ENCODE data around the gene QSOX1.
A peak's percentile ranks its signal among the peaks of the same experiment; 100 is the strongest.

Gene QSOX1

GRCh38 chr1:180169640-180170195 lies 15.0 kb downstream of the QSOX1 start:
- DNase-seq (ENCODE audit: low read depth) = no peak

DNA sequence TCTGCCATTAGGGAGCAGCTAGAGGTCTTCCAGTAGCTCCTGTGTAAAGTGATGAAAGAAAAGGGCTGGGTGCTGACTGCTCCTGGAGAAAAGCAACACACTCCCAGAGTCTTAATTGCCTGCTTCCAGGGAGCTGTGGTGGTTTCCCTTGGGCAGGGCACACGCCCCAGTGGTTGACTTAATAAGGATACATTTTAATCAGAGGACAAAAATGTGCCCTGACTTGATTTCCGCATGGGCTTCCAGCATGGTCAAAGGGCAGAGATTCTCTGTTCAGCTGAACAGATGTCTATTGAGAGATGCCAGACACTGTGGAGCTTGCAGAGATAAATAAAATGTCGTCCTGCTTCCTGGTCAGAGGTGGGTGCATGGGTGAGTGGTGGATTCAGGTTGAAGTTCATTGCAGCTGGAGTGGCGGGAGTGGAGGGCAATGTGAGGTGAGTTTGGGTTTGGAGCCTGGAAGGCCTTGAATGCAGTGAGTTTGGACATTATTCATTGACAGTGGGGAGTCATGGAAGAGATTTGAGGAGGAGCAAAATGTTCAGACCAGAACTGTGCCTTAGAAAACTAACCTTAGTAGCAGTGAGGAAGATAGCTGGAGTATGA lies 16.0 kb downstream of the QSOX1 start:
- no peak for DNase-seq (ENCODE audit: low read depth)

DNA sequence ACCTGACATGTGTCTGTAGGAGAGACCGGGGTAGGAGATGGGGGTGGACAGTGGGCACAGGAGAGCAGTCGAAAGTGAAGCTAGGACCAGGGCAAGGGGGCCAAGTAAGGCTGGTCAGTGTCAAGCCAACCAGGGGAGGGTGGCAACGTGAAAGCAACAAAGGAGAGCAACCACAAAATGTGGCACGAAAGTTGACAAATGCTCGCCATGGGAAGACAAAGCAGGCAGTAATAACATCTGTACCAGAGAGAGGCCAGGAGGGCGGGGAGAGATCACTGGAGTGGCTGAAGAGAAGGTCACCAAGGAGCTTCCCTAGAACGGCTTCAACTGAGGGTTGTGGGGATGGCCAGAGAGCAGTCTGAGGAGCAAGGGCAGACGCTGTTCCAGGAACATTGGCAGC lies 17.0 kb downstream of the QSOX1 start:
- no peak for DNase-seq (ENCODE audit: low read depth)

- no peak for DNase-seq (ENCODE audit: low read depth)
Measured at GRCh38 chr1:180173451-180173850, 18.8 kb downstream of the QSOX1 start.

GRCh38 chr1:180173952-180174351 lies 19.3 kb downstream of the QSOX1 start:
- DNase-seq (ENCODE audit: low read depth) = no peak

DNA sequence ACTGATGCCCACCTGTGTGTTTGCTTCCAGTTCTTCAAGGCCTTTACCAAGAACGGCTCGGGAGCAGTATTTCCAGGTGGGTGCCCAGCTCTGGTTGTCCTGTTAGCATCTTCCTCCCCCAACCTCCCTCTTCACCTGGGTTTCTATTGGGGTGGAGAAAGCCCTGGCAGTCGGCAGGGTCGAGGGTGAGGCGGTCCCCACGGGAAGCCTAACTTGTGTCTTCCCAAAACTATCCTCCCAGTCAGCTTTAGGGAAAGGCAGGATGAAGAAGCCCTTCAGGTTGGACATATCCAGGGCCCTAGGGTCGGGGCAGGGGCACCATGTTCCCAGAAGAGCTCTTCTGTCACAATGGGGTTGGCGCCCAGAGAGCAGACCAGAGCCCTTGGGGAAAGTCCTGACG lies 20.6 kb downstream of the QSOX1 start:
- no peak for DNase-seq (ENCODE audit: low read depth)

DNA sequence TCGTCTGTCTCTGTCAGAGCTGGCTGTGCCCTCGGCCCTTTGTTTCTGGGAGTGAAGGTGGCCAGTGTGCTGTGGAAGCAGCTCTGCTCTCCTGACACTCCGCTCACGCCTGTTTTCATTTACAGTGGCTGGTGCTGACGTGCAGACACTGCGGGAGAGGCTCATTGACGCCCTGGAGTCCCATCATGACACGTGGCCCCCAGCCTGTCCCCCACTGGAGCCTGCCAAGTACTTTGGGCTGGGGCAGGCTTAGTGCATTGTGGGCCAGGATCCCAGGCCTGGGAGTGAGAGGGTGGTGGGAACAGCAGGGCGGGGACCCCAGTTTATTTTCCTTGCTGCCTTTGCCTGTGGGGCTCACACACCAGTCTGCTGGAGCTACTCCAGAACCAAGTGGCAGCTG lies 21.1 kb downstream of the QSOX1 start:
- DNase-seq (ENCODE audit: low read depth) = no peak

DNA sequence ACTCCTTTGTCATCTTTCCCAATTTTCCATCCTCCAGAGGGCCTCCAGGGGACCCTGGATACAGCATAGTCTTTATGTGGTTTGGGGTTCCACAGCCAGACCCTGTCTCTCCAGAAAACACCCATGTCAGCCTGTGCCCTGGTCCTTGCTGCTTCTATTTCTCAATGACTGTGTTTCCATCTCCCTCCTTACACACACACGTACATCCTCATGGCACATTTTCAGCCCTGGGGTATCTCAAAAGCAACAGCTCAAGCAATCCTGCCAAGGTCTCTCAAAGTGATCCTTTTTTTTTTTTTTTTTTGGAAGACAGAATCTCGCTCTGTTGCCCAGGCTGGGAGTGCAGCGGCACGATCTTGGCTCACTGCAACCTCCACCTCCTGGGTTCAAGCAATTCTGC lies 22.3 kb downstream of the QSOX1 start:
- DNase-seq (ENCODE audit: low read depth) = no peak

DNA sequence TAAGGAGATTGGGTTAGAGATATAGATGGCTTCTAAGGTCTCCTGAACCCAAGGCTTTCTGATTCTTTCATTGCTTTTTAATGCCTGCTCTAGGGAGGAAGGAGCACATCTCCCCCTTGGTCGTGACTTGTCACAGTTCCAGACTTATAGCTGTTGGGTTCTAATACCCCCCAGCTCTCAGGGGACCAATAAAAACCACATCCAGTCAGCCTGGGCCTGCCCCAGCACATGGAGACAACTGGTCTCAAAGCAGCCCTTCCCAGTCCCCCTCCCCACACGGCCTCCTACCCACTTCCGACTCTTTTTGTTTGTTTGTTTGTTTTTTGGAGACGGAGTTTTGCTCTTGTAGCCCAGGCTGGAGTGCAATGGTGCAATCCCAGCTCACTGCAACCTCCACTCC lies 23.3 kb downstream of the QSOX1 start:
- DNase-seq (ENCODE audit: low read depth) = no peak

DNA sequence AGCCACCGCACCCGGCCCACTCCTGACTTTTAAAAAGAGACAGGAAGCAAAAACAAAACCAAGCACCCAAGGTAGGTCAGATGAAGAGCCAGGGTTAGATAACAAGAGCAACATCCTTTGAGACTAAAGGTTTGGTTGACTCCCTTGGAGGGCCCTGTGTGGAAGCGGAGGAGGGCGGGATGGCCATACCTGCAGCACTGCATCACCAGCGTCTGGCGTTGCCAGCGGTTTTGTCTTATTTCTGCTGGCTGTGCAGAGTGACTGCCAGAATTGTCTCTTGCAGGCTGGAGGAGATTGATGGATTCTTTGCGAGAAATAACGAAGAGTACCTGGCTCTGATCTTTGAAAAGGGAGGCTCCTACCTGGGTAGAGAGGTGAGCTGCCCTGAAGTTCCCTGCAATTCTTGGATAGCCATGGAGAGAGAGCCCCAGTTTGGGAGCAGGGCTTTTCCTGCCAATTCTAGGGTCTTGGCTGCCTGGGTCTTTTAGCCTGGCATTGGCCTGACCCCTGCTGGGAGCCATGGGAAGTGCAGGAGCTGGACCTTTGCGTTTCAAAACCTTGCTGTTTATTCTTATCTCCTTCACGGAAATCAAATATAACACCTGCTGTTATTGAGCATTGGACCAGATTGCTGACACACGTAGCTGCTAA lies 24.0 kb downstream of the QSOX1 start:
- DNase-seq (ENCODE audit: low read depth) = peak; percentile 27

- DNase-seq (ENCODE audit: low read depth) = no peak
Measured at GRCh38 chr1:180179162-180179957, 24.7 kb downstream of the QSOX1 start.

DNA sequence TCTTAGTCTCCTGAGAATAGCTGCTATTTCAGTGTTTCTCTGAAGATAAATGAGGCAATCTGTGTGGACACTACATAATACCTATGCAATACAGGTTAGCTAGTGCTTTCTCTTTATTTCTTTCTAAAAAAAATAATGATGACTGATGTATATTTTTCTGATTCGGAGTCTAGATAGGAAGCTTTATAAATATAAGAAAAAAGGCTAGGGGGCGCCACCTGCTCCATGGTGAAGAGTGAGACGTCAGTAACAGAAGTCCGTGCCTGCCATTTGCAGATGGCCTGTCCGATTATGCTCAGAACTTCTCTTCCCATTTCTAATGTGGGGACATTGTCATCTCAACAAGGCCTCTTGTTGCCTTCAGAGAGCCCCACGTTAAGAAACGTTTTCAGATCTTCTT lies 26.4 kb downstream of the QSOX1 start:
- DNase-seq (ENCODE audit: low read depth) = no peak

GRCh38 chr1:180181996-180182642 lies 27.4 kb downstream of the QSOX1 start:
- DNase-seq (ENCODE audit: low read depth) = no peak

DNA sequence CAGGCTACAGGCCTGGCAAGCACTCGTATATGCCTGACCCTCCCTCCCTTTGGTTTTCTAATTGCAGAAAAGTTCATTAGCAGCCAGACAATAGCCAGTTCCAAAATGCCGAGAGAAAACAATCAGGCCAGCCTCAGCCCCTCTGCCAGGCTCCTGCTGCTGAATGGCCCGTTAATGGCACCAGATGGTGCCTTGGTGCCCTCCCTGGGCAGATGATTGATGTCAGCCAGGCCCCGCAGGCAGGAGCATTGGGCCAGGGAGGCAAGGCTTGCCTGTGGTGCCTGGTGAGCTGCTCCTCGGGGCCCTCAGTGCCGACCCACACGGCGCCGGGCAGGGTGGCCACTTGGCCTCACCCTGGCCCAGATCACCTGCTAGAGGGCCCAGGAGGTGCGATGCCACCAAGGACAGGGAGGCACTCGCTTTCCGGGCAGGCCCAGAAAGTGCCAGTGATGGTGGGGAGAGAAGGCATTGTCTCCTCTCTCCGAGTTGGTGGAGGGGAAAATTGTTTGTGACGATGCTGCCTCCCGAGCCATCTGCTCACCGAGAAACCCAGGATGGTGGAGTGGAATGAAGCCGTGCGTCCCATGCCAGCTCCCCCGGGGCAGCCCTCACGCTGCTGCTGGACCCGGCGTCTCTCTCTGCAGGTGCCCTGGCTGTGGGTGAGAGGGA lies 28.1 kb downstream of the QSOX1 start:
- DNase-seq (ENCODE audit: low read depth) = no peak

GRCh38 chr1:180183426-180183825 lies 28.8 kb downstream of the QSOX1 start:
- DNase-seq (ENCODE audit: low read depth) = no peak

GRCh38 chr1:180184041-180184440 lies 29.4 kb downstream of the QSOX1 start:
- DNase-seq (ENCODE audit: low read depth) = no peak

DNA sequence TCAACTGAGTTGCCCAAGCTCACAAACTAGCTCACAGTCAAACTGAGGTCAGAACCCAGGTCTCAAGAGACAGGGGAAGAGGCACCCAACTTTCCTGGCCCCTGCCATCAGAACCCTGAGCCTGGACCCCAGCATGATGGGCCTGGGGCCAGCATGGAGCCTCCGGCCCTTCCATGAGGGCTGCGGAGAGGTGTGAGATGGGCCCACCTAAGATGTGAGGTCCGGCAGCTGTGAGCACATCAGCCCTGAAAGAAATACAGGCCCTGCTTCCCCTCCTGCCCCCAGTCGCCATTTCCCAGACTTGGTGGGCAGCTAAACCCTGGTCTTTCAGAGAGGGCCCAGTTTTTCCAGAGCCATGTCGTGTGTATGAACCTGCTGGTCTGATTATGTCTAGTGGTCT lies 30.6 kb downstream of the QSOX1 start:
- DNase-seq (ENCODE audit: low read depth) = no peak

- DNase-seq (ENCODE audit: low read depth) = no peak
Measured at GRCh38 chr1:180185971-180186645, 31.4 kb downstream of the QSOX1 start.

GRCh38 chr1:180186831-180187230 lies 32.2 kb downstream of the QSOX1 start:
- DNase-seq (ENCODE audit: low read depth) = no peak

GRCh38 chr1:180187626-180188025 lies 33.0 kb downstream of the QSOX1 start:
- no peak for DNase-seq (ENCODE audit: low read depth)

DNA sequence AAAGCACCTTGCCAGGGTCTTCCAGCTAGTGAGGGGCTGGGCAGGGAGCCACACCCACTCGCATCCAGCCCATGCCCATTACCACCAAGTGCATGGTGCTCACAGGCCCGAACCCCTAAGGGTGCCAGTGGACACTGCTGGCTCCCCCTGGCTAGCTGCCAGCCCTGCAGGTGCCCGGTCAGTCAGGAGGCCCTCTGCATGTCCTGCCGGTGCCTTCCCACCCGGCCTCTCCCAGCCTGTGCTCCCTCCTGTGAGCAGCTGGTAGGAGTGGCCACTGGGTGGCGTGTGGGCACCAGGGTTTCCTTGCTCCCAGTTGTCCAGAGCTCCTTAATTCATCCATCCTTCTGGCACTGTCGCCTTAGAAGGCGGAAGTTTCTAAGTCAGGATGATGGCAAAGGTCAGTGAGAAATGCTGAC lies 33.4 kb downstream of the QSOX1 start:
- DNase-seq (ENCODE audit: low read depth) = no peak

All from stimulated activated CD8-positive, alpha-beta memory T cell treated with anti-CD3 and anti-CD28 coated beads, Interleukin-12 subunit alpha, Interleukin-12 subunit beta, amount 100 ng/mL, for 4 hours (primary cell).